Panc1 (cell line): ENCODE measurements around the gene SLC25A38. TPM values are rescaled to one million over a fixed set of nuclear protein-coding genes. Genes with fewer than 3 reads are reported as not detected.

Experiments
- ATAC-seq: fragments of 200-7000 bp; cut with Tn5 transposase; 2 replicates; pipeline ENCODE4 v1.9.1; 2020; ENCODE audit warnings: mild to moderate bottlenecking, moderate library complexity
- BruUV-seq: library from RNA; stranded (reverse); fragments of 400-500 nt; replicated peaks from 2 replicates; lab custom pipeline; 2021; lab: Mats Ljungman, UMichigan
- CTCF ChIA-PET: fragments of 300-600 bp; sonication (Branson Sonifier 250); formaldehyde crosslinking; loops from one replicate; lab custom pipeline; 2022; ENCODE audit warnings: antibody characterized with exemption; lab: Charles Lee
- POLR2A ChIA-PET: fragments of 300-600 bp; sonication (Branson Sonifier 250); formaldehyde crosslinking; loops from one replicate; lab custom pipeline; 2022; ENCODE audit warnings: antibody characterized with exemption; lab: Charles Lee
- DNase-seq: peaks from one replicate; pipeline ENCODE4 v3.0.0-alpha.2; 2010; ENCODE audit warnings: low read depth, low spot score
- H3K27ac ChIP-seq: 2 replicates; pipeline ENCODE4 v1.5.1; 2011; ENCODE audit warnings: mild to moderate bottlenecking, low read length, inconsistent platforms
- H3K27me3 ChIP-seq: fragments of 200-500 bp; sonication (Bioruptor generic); 2 replicates; pipeline ENCODE4 v1.6.0; 2014; ENCODE audit warnings: low read length, inconsistent platforms; ENCODE audit not compliant: control insufficient read depth, insufficient read depth
- H3K36me3 ChIP-seq: fragments of 200-500 bp; sonication (Bioruptor generic); 2 replicates; pipeline ENCODE4 v1.5.1; 2014; ENCODE audit warnings: inconsistent platforms, mild to moderate bottlenecking, low read length, moderate library complexity; ENCODE audit not compliant: control insufficient read depth, insufficient read depth
- H3K4me1 ChIP-seq: 2 replicates; pipeline ENCODE4 v1.5.1; 2011; ENCODE audit warnings: inconsistent platforms, mild to moderate bottlenecking, low read length, moderate library complexity; ENCODE audit not compliant: control insufficient read depth, insufficient read depth
- H3K4me3 ChIP-seq, 2 experiments: 2 replicates each; pipeline ENCODE4 v1.5.1; 2011 to 2012; ENCODE audit warnings: low read depth in 2 of 2, low read length in 2 of 2, mild to moderate bottlenecking in 2 of 2, inconsistent platforms in 1 of 2, moderate library complexity in 1 of 2
- H3K9me3 ChIP-seq: fragments of 200-500 bp; sonication (Bioruptor generic); 2 replicates; pipeline ENCODE4 v1.5.1; 2014; ENCODE audit warnings: low read depth, mild to moderate bottlenecking, inconsistent platforms, low read length, moderate library complexity; ENCODE audit not compliant: control insufficient read depth, insufficient read depth
- CTCF ChIP-seq: fragments of 450-650 bp; IDR thresholded peaks from 2 replicates; pipeline ENCODE4 v1.5.1; 2017; ENCODE audit warnings: mild to moderate bottlenecking
- POLR2AphosphoS5 ChIP-seq: IDR thresholded peaks from 2 replicates; pipeline ENCODE4 v1.6.1; 2012; ENCODE audit warnings: mild to moderate bottlenecking, low read depth, low read length, moderate library complexity
- REST ChIP-seq, 2 experiments: IDR thresholded peaks; 2 replicates each; pipeline ENCODE4 v1.6.1; 2011 to 2012; ENCODE audit warnings: low read depth in 2 of 2, control low read depth in 1 of 2, low read length in 1 of 2, mild to moderate bottlenecking in 1 of 2, moderate library complexity in 1 of 2; ENCODE audit not compliant: insufficient read depth in 1 of 2
- SIN3A ChIP-seq: IDR thresholded peaks from 2 replicates; pipeline ENCODE4 v1.6.1; 2012; ENCODE audit warnings: low read depth, mild to moderate bottlenecking, low read length, moderate library complexity, borderline replicate concordance; ENCODE audit not compliant: insufficient read depth
- TCF7L2 ChIP-seq: IDR thresholded peaks from 2 replicates; pipeline ENCODE4 v1.6.1; 2011; ENCODE audit warnings: mild to moderate bottlenecking, low read depth, low read length, inconsistent platforms
- in situ Hi-C: cut with HindIII; loops from 2 replicates; pipeline ENCODE4 v1.10.0; 2016; ENCODE audit warnings: low sequenced_read_pairs, low pct_unique_long_range_greater_than_20kb
- intact Hi-C: fragments of 100-400 bp; cut with micrococcal nuclease; formaldehyde crosslinking; loops from one replicate; pipeline ENCODE4 v1.10.0; 2022; ENCODE audit not compliant: unreplicated experiment
- total RNA-seq: library from RNA; stranded (reverse); gene quantifications from one replicate; pipeline ENCODE4 v1.2.1, GENCODE V29; 2021; ENCODE audit not compliant: unreplicated experiment

The SLC25A38 gene
- total RNA-seq, 1 experiment from 2014 or later: 21.5 TPM

- Histone ChIP-seq H3K27me3 (no peaks in the 10 kb centered on the region), H3K4me1 (no peaks in the 10 kb centered on the region), H3K4me3 (no peak overlapping the region), H3K27ac (no peak overlapping the region), H3K9me3 (no peaks in the 10 kb centered on the region), H3K36me3 (no peaks in the 10 kb centered on the region)
- intact Hi-C loops (no loop called here), in situ Hi-C loops (no loop called here)
- ChIA-PET CTCF (no interaction called here), POLR2A (no interaction called here)
- no peak for ATAC-seq
- BruUV-seq: no TSS peak
- TF ChIP-seq CTCF: no peak
- DNase-seq: no peak
Observed at GRCh38 chr3:39339086-39339485, 44.1 kb upstream of the SLC25A38 start.

GRCh38 chr3:39343076-39343717 is 40.0 kb upstream of the SLC25A38 start:
- in situ Hi-C loops (no loop called here), intact Hi-C loops (no loop called here)
- Histone ChIP-seq H3K27ac (no peak overlapping the region), H3K4me1 (no peaks in the 10 kb centered on the region), H3K27me3 (no peaks in the 10 kb centered on the region), H3K36me3 (no peaks in the 10 kb centered on the region), H3K9me3 (no peaks in the 10 kb centered on the region), H3K4me3 (no peak overlapping the region)
- no peak for TF ChIP-seq CTCF
- TF ChIP-seq TCF7L2: no peak
- TF ChIP-seq POLR2AphosphoS5: no peak
- no peak for TF ChIP-seq REST (IDR thresholded peaks at IDR 0.05; ENCODE audit: insufficient read depth in 1 of 2, low read depth in 2 of 2, low read length in 1 of 2)
- TF ChIP-seq SIN3A: no peak
- no peak for ATAC-seq
- BruUV-seq: no TSS peak
- no peak for DNase-seq
- CTCF ChIA-PET: no interaction called here
- POLR2A ChIA-PET: no interaction called here
